Retinal pigment epithelial cell (primary cell): ENCODE results near the gene SLC9A1.
"Not testable (repeated sequence)": the region's sequence is repeated elsewhere in the genome, so short reads cannot be mapped to it uniquely, and the experiment has no call there.

ENCODE experiments used
- DNase-seq: peaks from one replicate; pipeline ENCODE4 v3.0.0-alpha.2; 2010; ENCODE audit warnings: low read depth
- H3K4me3 ChIP-seq: 2 replicates; pipeline ENCODE4 v1.5.1; 2011; ENCODE audit warnings: mild to moderate bottlenecking, low read length, control low read depth, moderate library complexity
- CTCF ChIP-seq: conservative IDR thresholded peaks from 2 replicates; pipeline ENCODE4 v1.5.1; 2011; ENCODE audit warnings: low read depth, low read length, control low read depth, inconsistent platforms

The SLC9A1 gene

GRCh38 chr1:27154991-27155781, at the start of gene SLC9A1:
TSS of gene SLC9A1 (minus strand) at chr1:27155125. CDS start at chr1:27154334, 791 bp downstream.
- DNase-seq, result peak; percentile 62
- peak within 1 kb of the TSS; percentile 68 for H3K4me3 ChIP-seq
- peak; percentile 82 for TF ChIP-seq CTCF

GRCh38 chr1:27203946-27204345, 49.0 kb upstream of the SLC9A1 start:
- DNase-seq, result no peak
- no peak for TF ChIP-seq CTCF
- H3K4me3 ChIP-seq, result no peak overlapping the region

- no peak for DNase-seq
- H3K4me3 ChIP-seq, result no peak overlapping the region
- no peak for TF ChIP-seq CTCF
Observed at GRCh38 chr1:27201295-27201694, 46.4 kb upstream of the SLC9A1 start.

GRCh38 chr1:27193194-27193593, 38.3 kb upstream of the SLC9A1 start:
- no peak overlapping the region for H3K4me3 ChIP-seq
- no peak for DNase-seq
- no peak for TF ChIP-seq CTCF

GRCh38 chr1:27192039-27192529, 37.2 kb upstream of the SLC9A1 start:
- no peak overlapping the region for H3K4me3 ChIP-seq
- no peak for TF ChIP-seq CTCF
- DNase-seq, result no peak

- not testable (repeated sequence) for DNase-seq, H3K4me3 ChIP-seq
Observed at GRCh38 chr1:27184665-27185064, 29.7 kb upstream of the SLC9A1 start.

GRCh38 chr1:27179979-27180378, 25.1 kb upstream of the SLC9A1 start:
- TF ChIP-seq CTCF, result no peak
- no peak for DNase-seq
- no peak overlapping the region for H3K4me3 ChIP-seq
